K562 (cell line): ENCODE measurements around the gene CDKN2B-AS1. TPM values are rescaled to one million over a fixed set of nuclear protein-coding genes. Genes with fewer than 3 reads are reported as not detected.

Source experiments
- ATAC-seq: fragments of 200-7000 bp; cut with Tn5 transposase; 3 replicates; pipeline ENCODE4 v1.9.1; 2020; ENCODE audit warnings: moderate library complexity
- BruUV-seq: library from RNA; stranded (reverse); fragments of 400-500 nt; replicated peaks from 2 replicates; lab custom pipeline; 2021; lab: Mats Ljungman, UMichigan
- CTCF ChIA-PET: fragments of 300-600 bp; formaldehyde crosslinking; extraction: SDS; loops from one replicate; lab custom pipeline; 2021; ENCODE audit warnings: low intra/inter-chr PET ratio; lab: Yijun Ruan, JAX
- POLR2A ChIA-PET: fragments of 300-600, 350-650 bp; sonication (Branson Sonifier 250); formaldehyde crosslinking; extraction: SDS; loops from one replicate; lab custom pipeline; 2021; ENCODE audit warnings: antibody characterized with exemption, inconsistent platforms; lab: Yijun Ruan, JAX
- DNase-seq, 4 experiments: peaks; one replicate each; pipeline versions ENCODE4 v3.0.0 to v3.0.0-alpha.2; 2011 to 2018; ENCODE audit warnings: low spot score in 3 of 4, mixed read lengths in 3 of 4; ENCODE audit errors: extremely low read depth in 1 of 4
- FAIRE-seq: peaks from 2 replicates; lab custom pipeline; 2011; peaks lifted over from hg19 to GRCh38; lab: Jason Lieb, UNC
- H2AFZ ChIP-seq: 2 replicates; pipeline ENCODE4 v1.6.0; 2011; ENCODE audit warnings: low read depth, low read length, control low read depth, inconsistent platforms
- H3K27ac ChIP-seq: fragments of 200-600 bp; 3 replicates; pipeline ENCODE4 v1.8.0; 2011; ENCODE audit warnings: low read depth, mild to moderate bottlenecking, control low read depth, inconsistent platforms, low read length, moderate library complexity, mixed read lengths; ENCODE audit errors: extremely low read depth
- H3K27me3 ChIP-seq, 2 experiments: fragments of 300-600 bp in 1 of 2; 2 replicates in 1 of 2; 3 replicates in 1 of 2; pipeline versions ENCODE4 v1.6.0 to v1.8.0; 2011; ENCODE audit warnings: inconsistent platforms in 2 of 2, low read length in 2 of 2, mild to moderate bottlenecking in 1 of 2, mixed read lengths in 1 of 2, moderate library complexity in 1 of 2; ENCODE audit not compliant: control insufficient read depth in 2 of 2, insufficient read depth in 2 of 2
- H3K36me3 ChIP-seq: fragments of 300-600 bp; 3 replicates; pipeline ENCODE4 v1.8.0; 2011; ENCODE audit warnings: mild to moderate bottlenecking, low read length, inconsistent platforms; ENCODE audit not compliant: control insufficient read depth, insufficient read depth
- H3K4me1 ChIP-seq, 2 experiments: fragments of 200-600 bp in 1 of 2; replicated peaks in 1 of 2; 2 replicates in 1 of 2; 3 replicates in 1 of 2; pipeline versions ENCODE4 v1.5.1 to v1.8.0; 2011; ENCODE audit warnings: inconsistent platforms in 2 of 2, low read length in 2 of 2, mild to moderate bottlenecking in 1 of 2, mixed read lengths in 1 of 2, moderate library complexity in 1 of 2; ENCODE audit not compliant: control insufficient read depth in 2 of 2, insufficient read depth in 2 of 2
- H3K4me2 ChIP-seq: 2 replicates; pipeline ENCODE4 v1.6.1; 2011; ENCODE audit warnings: low read length, control low read depth, inconsistent platforms, mixed read lengths; ENCODE audit not compliant: insufficient read depth
- H3K4me3 ChIP-seq: fragments of 200-600 bp; sonication (generic), shearing (Covaris generic); 2 replicates; pipeline ENCODE4 v1.5.1; 2016; ENCODE audit warnings: control low read depth, inconsistent platforms
- H3K79me2 ChIP-seq: fragments of 200-600 bp; 3 replicates; pipeline ENCODE4 v1.8.0; 2011; ENCODE audit warnings: low read length, inconsistent platforms; ENCODE audit not compliant: control insufficient read depth, insufficient read depth
- H3K9ac ChIP-seq, 2 experiments: 2 replicates each; pipeline versions ENCODE4 v1.6.0 to v1.6.1; 2011; ENCODE audit warnings: low read depth in 2 of 2, low read length in 2 of 2, control low read depth in 1 of 2, inconsistent platforms in 1 of 2, mild to moderate bottlenecking in 1 of 2, mixed read lengths in 1 of 2; ENCODE audit not compliant: insufficient read depth in 1 of 2
- H3K9me1 ChIP-seq: one replicate; pipeline ENCODE4 v1.6.0; 2011; ENCODE audit warnings: inconsistent platforms, mild to moderate bottlenecking, low read length, moderate library complexity; ENCODE audit not compliant: control insufficient read depth, insufficient read depth
- H3K9me3 ChIP-seq: replicated peaks from 2 replicates; pipeline ENCODE4 v1.5.1; 2011; ENCODE audit warnings: low read depth, low read length, inconsistent platforms; ENCODE audit not compliant: control insufficient read depth, insufficient read depth
- H4K20me1 ChIP-seq: replicated peaks from 2 replicates; pipeline ENCODE4 v1.6.1; 2011; ENCODE audit warnings: low read length, inconsistent platforms, mixed read lengths; ENCODE audit not compliant: control insufficient read depth, insufficient read depth
- BHLHE40 ChIP-seq: IDR thresholded peaks from 2 replicates; pipeline ENCODE4 v1.6.1; 2011; ENCODE audit warnings: low read length, improper control_type of control experiment
- CBX2 ChIP-seq: fragments of 200-600 bp; sonication (generic); IDR thresholded peaks from one replicate; pipeline ENCODE4 v1.6.1; 2012; ENCODE audit warnings: mild to moderate bottlenecking, low read length, inconsistent platforms; ENCODE audit not compliant: insufficient read depth, poor library complexity, severe bottlenecking
- EHMT2 ChIP-seq: fragments of 450-650 bp; IDR thresholded peaks from 2 replicates; pipeline ENCODE4 v1.6.1; 2018; ENCODE audit warnings: antibody characterized with exemption
- HSF4 ChIP-seq: fragments of 250-450 bp; sonication (Bioruptor Pico); IDR thresholded peaks from 2 replicates; pipeline ENCODE4 v2.1.2; 2022; ENCODE audit warnings: mild to moderate bottlenecking, moderate library complexity, borderline replicate concordance
- KLF13 ChIP-seq: fragments of 450-650 bp; IDR thresholded peaks from 2 replicates; pipeline ENCODE4 v1.6.1; 2016; ENCODE audit warnings: missing genetic modification characterization, low read depth, mild to moderate bottlenecking, missing compliant biosample characterization, moderate library complexity, borderline replicate concordance
- NBN ChIP-seq: fragments of 450-650 bp; IDR thresholded peaks from 2 replicates; pipeline ENCODE4 v1.6.1; 2016; ENCODE audit warnings: low read depth, mild to moderate bottlenecking
- POLR2AphosphoS5 ChIP-seq: IDR thresholded peaks from 2 replicates; pipeline ENCODE4 v1.6.1; 2011; ENCODE audit warnings: mild to moderate bottlenecking, low read depth, low read length, moderate library complexity; ENCODE audit not compliant: control insufficient read depth, insufficient read depth
- RBM22 ChIP-seq: fragments of 200-400 bp; formaldehyde crosslinking; IDR thresholded peaks from 2 replicates; pipeline ENCODE4 v1.6.1; 2018; ENCODE audit warnings: low read length, low read depth; ENCODE audit not compliant: poor library complexity, severe bottlenecking
- SRSF3 ChIP-seq: fragments of 200-400 bp; formaldehyde crosslinking; IDR thresholded peaks from 2 replicates; pipeline ENCODE4 v1.6.1; 2016; ENCODE audit warnings: mild to moderate bottlenecking, low read length, moderate library complexity; ENCODE audit not compliant: insufficient read depth
- ZNF12 ChIP-seq: sonication (generic); formaldehyde crosslinking; IDR thresholded peaks from 2 replicates; pipeline ENCODE4 v1.4.0; 2020; ENCODE audit warnings: mild to moderate bottlenecking, missing genetic modification reagents
- WGBS: fragments of 100-300 bp; shearing (Covaris generic); methylation state at CpG from one replicate; pipeline ENCODE4 v1.1.6; 2016; ENCODE audit warnings: low coverage, mixed read lengths; ENCODE audit not compliant: insufficient coverage; ENCODE audit errors: missing lambda C conversion rate; 5-methylcytosine and 5-hydroxymethylcytosine counted together
- in situ Hi-C: fragments of 300-500 bp; cut with MboI; formaldehyde crosslinking; loops from 4 replicates; pipeline ENCODE4 v1.15.0; 2018; ENCODE audit warnings: inconsistent platforms, mixed read lengths
- intact Hi-C: fragments of 100-400 bp; cut with micrococcal nuclease; formaldehyde crosslinking; loops from 2 replicates; pipeline ENCODE4 v1.14.2; 2022
- polyA plus RNA-seq, 8 experiments: library from polyadenylated mRNA; depleted of rRNA in 4 of 8; stranded (reverse) in 5 of 8; unstranded in 3 of 8; fragments of >200 nt; fragmentation: Nextera tagmentation in 2 of 8; fragmentation: Illumina TruSeq in 1 of 8; extraction: Ambion mirVana in 2 of 8; extraction: Trizol in 1 of 8; gene quantifications; 2 replicates each; pipeline versions ENCODE4 v1.2.1 to v1.2.3, GENCODE V29; 2011 to 2014; ENCODE audit warnings: inconsistent platforms in 1 of 8, missing spikeins in 1 of 8
- total RNA-seq, 7 experiments: library from RNA; depleted of rRNA in 6 of 7; stranded (reverse); fragments of >200 nt in 6 of 7; fragmentation: Illumina TruSeq in 2 of 7; extraction: Trizol in 2 of 7; gene quantifications; 2 replicates each; pipeline versions ENCODE4 v1.2.1 to v1.2.3, GENCODE V29; 2011 to 2021; ENCODE audit warnings: low replicate concordance in 1 of 7
- TF ChIP-seq, protein P1 (sequence below): fragments of 450-650 bp; IDR thresholded peaks from 2 replicates; pipeline ENCODE4 v1.6.1; 2016
- TF ChIP-seq, protein P2 (sequence below): fragments of 450-650 bp; formaldehyde crosslinking; IDR thresholded peaks from 2 replicates; pipeline ENCODE4 v1.4.0; 2020; ENCODE audit warnings: mild to moderate bottlenecking, moderate library complexity

The CDKN2B-AS1 gene
- total and polyA plus RNA-seq, 9 of the 15 experiments (the other 6 are each of a cell fraction or from before 2014, with no cell fraction given) = not detected

DNA sequence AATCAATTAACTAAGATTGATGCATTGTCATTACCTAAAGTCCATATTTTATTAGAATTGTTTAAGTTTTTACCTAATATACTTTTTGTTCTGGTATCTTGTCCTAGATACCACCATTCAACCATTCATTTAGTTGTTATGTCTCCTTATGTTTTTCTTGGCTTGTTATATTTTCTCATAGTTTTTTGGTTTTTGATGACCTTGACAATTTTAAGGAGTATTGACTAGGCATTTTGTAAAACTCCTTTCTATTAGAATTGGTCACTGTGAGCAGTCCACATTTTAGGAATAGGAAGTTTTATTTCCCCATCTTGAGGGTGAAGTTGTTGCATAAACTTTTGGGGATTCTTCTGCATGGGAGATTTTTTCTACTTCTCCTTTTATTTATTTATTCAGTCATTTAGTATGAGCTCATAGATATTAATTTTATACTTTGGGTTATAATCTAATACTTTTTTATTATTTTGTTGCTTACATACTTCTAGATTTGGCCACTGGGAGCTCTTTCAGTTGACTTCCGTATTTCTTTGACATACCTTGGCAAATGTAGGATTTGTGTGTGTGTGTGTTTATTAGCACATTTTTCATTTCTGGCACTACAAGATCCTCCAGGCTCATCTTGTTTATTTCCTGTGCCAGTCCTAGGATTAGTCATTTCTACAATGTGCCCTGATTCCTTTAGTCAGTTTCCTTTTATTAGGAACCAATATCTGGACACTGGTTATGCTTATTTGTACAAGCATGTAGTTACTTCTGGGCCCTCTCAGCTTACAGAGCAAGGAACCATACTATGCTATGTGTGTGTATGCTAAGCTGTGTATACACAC lies 149.4 kb downstream of the CDKN2B-AS1 start:
- TF ChIP-seq POLR2AphosphoS5 (no peak), HSF4 (no peak), SRSF3 (no peak), CBX2 (no peak), BHLHE40 (no peak), ZNF12 (CRISPR knock-in tag) (no peak), KLF13 (no peak), NBN (no peak), RBM22 (no peak), EHMT2 (no peak)
- TF ChIP-seq, protein P1, sequence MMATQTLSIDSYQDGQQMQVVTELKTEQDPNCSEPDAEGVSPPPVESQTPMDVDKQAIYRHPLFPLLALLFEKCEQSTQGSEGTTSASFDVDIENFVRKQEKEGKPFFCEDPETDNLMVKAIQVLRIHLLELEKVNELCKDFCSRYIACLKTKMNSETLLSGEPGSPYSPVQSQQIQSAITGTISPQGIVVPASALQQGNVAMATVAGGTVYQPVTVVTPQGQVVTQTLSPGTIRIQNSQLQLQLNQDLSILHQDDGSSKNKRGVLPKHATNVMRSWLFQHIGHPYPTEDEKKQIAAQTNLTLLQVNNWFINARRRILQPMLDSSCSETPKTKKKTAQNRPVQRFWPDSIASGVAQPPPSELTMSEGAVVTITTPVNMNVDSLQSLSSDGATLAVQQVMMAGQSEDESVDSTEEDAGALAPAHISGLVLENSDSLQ = no peak
- TF ChIP-seq, protein P2, sequence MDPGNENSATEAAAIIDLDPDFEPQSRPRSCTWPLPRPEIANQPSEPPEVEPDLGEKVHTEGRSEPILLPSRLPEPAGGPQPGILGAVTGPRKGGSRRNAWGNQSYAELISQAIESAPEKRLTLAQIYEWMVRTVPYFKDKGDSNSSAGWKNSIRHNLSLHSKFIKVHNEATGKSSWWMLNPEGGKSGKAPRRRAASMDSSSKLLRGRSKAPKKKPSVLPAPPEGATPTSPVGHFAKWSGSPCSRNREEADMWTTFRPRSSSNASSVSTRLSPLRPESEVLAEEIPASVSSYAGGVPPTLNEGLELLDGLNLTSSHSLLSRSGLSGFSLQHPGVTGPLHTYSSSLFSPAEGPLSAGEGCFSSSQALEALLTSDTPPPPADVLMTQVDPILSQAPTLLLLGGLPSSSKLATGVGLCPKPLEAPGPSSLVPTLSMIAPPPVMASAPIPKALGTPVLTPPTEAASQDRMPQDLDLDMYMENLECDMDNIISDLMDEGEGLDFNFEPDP (CRISPR knock-in tag) = no peak
- in situ Hi-C loops = no loop called here
- intact Hi-C loops = no loop called here
- H3K4me1 ChIP-seq = no peaks in the 10 kb centered on the region
- no peaks in the 10 kb centered on the region for H3K27me3 ChIP-seq
- no peaks in the 10 kb centered on the region for H3K36me3 ChIP-seq
- H3K79me2 ChIP-seq = no peaks in the 10 kb centered on the region
- no peaks in the 10 kb centered on the region for H3K9me1 ChIP-seq
- no peak overlapping the region for H3K4me3 ChIP-seq
- BruUV-seq = no TSS peak
- FAIRE-seq = no peak
- ATAC-seq = no peak
- no peak overlapping the region for H3K9ac ChIP-seq
- DNase-seq = no peak
- H3K4me2 ChIP-seq = no peak overlapping the region
- no CpG with 5 or more reads among the region's 1 CpG for WGBS
- H2AFZ ChIP-seq = no peak overlapping the region
- H3K27ac ChIP-seq = no peak overlapping the region
- POLR2A ChIA-PET = no interaction called here
- CTCF ChIA-PET = no interaction called here
- no peaks in the 10 kb centered on the region for H4K20me1 ChIP-seq
- H3K9me3 ChIP-seq = no peaks in the 10 kb centered on the region
